IPS DF 6.9 (cell line): ENCODE measurements around the gene USP4.
"Not testable (repeated sequence)": the region's sequence is repeated elsewhere in the genome, so short reads cannot be mapped to it uniquely, and the experiment has no call there.

ENCODE experiments used
- DNase-seq: peaks from one replicate; pipeline ENCODE4 v3.0.0-alpha.2; 2013; ENCODE audit warnings: low read depth, low spot score
- H3K27ac ChIP-seq: one replicate; pipeline ENCODE4 v1.5.1; 2013; ENCODE audit warnings: low read length, control low read depth
- H3K27me3 ChIP-seq: 2 replicates; pipeline ENCODE4 v1.6.1; 2013; ENCODE audit warnings: mild to moderate bottlenecking, low read length; ENCODE audit not compliant: control insufficient read depth, insufficient read depth
- H3K36me3 ChIP-seq: 2 replicates; pipeline ENCODE4 v1.6.1; 2013; ENCODE audit warnings: low read length; ENCODE audit not compliant: control insufficient read depth, insufficient read depth
- H3K4me1 ChIP-seq: 2 replicates; pipeline ENCODE4 v1.6.1; 2013; ENCODE audit warnings: low read length; ENCODE audit not compliant: control insufficient read depth, insufficient read depth
- H3K4me3 ChIP-seq: 2 replicates; pipeline ENCODE4 v1.5.1; 2013; ENCODE audit warnings: mild to moderate bottlenecking, low read length
- H3K9me3 ChIP-seq: 2 replicates; pipeline ENCODE4 v1.6.1; 2013; ENCODE audit warnings: low read length, inconsistent platforms; ENCODE audit not compliant: control insufficient read depth, insufficient read depth
- WGBS: extraction: QIAGEN DNeasy Blood & Tissue Kit; methylation state at CpG from one replicate; pipeline ENCODE4 v1.1.7; 2013; ENCODE audit warnings: mixed read lengths, missing lambda C conversion rate; ENCODE audit not compliant: insufficient read length, insufficient coverage; 5-methylcytosine and 5-hydroxymethylcytosine counted together

The USP4 gene

DNA sequence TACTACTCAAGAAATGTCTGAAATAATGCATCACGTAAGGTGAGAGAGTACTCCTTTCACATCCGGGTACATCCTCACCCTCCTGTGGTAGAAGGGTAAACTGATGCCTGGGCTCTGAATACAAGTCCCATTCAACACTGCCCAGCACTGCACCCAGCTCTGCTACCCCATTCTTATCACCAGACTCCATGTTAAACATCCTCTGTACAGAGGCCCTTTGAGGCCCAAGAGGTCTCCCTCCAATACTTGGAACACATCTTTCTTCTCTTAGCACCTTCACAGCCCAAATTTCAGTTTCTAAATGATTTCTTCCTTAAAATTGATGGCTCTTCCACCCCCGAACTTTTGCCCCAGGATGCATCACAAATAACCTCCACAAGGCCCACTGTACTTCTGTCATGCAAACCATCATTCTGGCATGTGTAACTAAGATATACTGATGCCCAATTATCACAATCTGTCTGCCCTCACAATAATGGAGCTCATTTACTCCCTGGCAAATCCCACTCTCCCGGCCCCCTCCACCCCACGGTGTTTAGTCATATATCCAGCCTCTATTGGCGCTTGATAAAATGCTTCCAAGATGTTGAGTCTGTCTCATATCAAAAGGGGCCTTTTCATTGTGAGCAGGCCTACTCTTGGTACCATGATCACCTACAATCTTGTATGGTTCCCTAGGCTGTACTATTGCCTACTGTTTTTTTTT, 30.9 kb upstream of the USP4 start:
- WGBS = no CpG with 5 or more reads among the region's 6 CpGs
- Histone ChIP-seq H3K4me3 (no peak overlapping the region), H3K27me3 (no peaks in the 10 kb centered on the region), H3K36me3 (peaks cover 13% of the 10 kb centered on the region), H3K9me3 (no peaks in the 10 kb centered on the region), H3K4me1 (no peaks in the 10 kb centered on the region), H3K27ac (no peak overlapping the region)
- no peak for DNase-seq

DNA sequence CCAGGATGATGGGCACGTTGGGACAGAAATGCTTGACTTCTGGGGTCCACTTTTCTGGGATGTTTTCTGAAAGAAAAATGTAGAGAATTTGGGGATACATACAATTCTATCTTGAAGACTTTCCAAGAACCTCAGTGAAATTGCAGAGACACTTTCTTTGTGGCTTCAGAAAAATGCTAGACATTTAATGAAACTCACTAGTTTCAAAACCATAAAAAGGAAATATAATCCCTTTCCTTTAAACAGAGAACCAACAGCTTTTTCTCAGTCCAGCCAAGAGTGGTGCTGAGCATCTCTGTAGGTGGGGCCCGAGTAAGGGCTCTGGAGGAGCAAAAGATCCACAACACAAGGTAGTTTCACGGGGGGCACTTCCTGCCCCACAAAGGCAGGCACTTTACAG, 22.7 kb upstream of the USP4 start:
- H3K9me3 ChIP-seq = no peaks in the 10 kb centered on the region
- H3K36me3 ChIP-seq = peaks cover 18% of the 10 kb centered on the region
- WGBS = no CpG with 5 or more reads among the region's 3 CpGs
- H3K27me3 ChIP-seq = no peaks in the 10 kb centered on the region
- DNase-seq = no peak
- H3K27ac ChIP-seq = no peak overlapping the region
- H3K4me3 ChIP-seq = no peak overlapping the region
- peaks cover 2% of the 10 kb centered on the region; the same call in 1 of the 2 replicates for H3K4me1 ChIP-seq

DNA sequence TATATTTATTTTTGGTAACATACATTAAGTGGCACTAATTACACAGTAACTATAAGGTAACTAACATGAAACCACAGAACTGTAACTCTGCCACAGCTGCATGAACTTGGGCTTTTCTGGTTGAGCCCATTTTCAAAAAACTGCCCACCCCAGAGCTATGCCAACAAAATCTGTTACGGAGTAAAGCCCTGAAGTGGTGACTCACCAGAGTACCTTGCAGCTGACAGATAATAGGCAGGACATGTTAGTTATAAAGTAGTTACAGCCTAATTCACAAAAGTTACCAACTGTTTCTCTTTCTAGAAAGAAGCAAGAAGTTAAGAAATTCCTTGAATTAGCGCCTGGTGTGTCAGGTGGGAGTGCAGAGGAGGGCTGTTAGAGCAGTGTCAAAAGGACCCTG, 19.8 kb upstream of the USP4 start:
- Histone ChIP-seq H3K4me1 (peaks cover 3% of the 10 kb centered on the region; the same call in 1 of the 2 replicates), H3K4me3 (no peak overlapping the region), H3K36me3 (peaks cover 12% of the 10 kb centered on the region; the same call in 1 of the 2 replicates), H3K27me3 (no peaks in the 10 kb centered on the region), H3K9me3 (no peaks in the 10 kb centered on the region), H3K27ac (no peak overlapping the region)
- WGBS = no CpG with 5 or more reads among the region's 2 CpGs
- no peak for DNase-seq

DNA sequence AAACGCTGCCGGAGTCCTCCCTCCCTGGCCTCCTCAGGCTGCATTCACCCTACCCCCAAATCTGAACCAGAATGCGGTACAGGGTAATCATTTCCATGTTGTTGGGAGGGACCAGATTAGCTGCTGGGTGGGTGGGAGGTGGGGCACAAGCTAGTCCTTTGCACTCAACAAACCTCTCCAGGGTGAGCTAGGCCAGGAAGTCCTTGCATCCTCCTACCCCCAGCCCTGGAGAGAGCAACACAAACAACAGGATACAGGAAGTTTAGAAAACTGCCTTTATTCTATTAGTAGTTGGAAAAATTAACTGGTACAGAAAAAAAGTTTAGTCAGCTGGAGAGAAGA, 19.0 kb upstream of the USP4 start:
- no CpG with 5 or more reads among the region's 3 CpGs for WGBS
- peaks cover 3% of the 10 kb centered on the region; the same call in 1 of the 2 replicates for H3K4me1 ChIP-seq
- DNase-seq = no peak

DNA sequence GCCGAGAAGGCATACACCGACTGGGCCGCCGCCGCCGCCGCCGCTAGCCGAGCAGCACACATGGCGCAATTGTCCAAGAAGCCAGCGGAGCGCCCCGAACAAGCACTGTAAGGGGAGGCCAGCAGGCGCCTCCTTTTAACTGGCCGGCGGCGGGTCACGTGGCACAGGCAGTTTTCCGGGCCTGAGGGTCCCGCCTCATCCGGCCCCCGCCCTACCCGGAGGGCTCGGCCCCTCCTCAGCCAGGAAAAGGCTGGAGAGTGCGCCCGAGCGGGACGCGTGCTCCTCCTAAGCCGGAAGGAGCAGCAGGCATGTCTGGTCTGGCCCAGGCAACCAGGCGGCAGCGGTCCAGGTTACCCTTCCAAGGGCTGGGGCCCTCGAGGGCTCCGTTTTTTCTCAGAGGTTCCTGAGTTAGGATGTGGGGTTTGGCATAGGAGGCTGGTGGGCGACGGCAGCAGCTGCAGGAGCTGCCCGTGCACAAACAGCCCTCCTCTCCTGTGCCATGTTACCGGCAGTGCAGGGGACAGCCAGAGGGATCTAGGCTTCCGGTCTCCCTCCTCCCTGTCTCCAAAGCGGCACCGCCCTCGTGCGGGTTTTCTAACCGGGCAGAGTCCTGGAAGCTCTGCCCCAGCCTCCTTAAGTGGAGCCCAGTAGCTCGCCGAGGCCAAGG, 18.5 kb upstream of the USP4 start, which contains the start of gene GPX1:
GPX1 (minus strand) TSS at position 137 of the 667 bp plus-strand sequence; CDS start at position 62, 75 bp downstream.
- DNase-seq = peak; percentile 82
- Histone ChIP-seq H3K9me3 (no peaks in the 10 kb centered on the region), H3K27me3 (no peaks in the 10 kb centered on the region), H3K4me1 (peaks cover 3% of the 10 kb centered on the region; the same call in 1 of the 2 replicates), H3K36me3 (peaks cover 12% of the 10 kb centered on the region; the same call in 1 of the 2 replicates), H3K4me3 (peak within 1 kb of the TSS; percentile 80), H3K27ac (peak within 1 kb of the TSS; percentile 28)
- no CpG with 5 or more reads among the region's 46 CpGs for WGBS

More for the DNA sequence above, 19.0 kb upstream of the USP4 start:
- Histone ChIP-seq H3K9me3 (no peaks in the 10 kb centered on the region), H3K27me3 (no peaks in the 10 kb centered on the region), H3K27ac (peak overlapping the region; percentile 28), H3K4me3 (peak overlapping the region; percentile 11; the same call in 1 of the 2 replicates), H3K36me3 (peaks cover 12% of the 10 kb centered on the region; the same call in 1 of the 2 replicates)

DNA sequence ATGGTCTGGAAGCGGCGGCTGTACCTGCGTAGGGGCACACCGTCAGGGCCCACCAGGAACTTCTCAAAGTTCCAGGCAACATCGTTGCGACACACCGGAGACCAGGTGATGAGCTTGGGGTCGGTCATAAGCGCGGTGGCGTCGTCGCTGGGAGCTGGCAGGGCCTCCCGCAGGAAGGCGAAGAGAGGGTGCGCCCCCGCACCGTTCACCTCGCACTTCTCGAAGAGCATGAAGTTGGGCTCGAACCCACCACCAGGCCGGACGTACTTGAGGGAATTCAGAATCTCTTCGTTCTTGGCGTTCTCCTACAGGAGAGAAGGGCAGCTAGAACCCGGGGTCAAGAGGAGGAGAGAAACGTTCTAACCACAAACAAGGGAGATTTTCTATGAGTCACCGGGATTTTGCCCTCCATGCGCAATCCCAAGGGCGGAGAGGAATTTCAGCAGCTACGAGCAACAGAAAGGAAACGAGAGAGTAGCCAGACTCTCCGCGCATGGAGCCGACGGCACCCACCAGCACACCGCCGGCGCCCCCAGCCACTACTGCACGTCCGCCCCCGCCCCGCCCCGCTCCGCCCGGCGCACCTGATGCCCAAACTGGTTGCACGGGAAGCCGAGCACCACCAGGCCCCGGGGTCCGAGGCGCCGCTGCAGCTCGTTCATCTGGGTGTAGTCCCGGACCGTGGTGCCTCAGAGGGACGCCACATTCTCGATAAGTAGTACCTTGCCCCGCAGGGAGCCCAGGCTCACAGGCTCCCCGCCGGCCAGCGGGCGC, 17.8 kb upstream of the USP4 start:
- WGBS = no CpG with 5 or more reads among the region's 63 CpGs
- H3K9me3 ChIP-seq, H3K4me1 ChIP-seq, H3K27ac ChIP-seq, H3K27me3 ChIP-seq, DNase-seq: not testable (repeated sequence)
- H3K4me3 ChIP-seq = peak overlapping the region; percentile 80
- peaks cover 12% of the 10 kb centered on the region; the same call in 1 of the 2 replicates for H3K36me3 ChIP-seq

DNA sequence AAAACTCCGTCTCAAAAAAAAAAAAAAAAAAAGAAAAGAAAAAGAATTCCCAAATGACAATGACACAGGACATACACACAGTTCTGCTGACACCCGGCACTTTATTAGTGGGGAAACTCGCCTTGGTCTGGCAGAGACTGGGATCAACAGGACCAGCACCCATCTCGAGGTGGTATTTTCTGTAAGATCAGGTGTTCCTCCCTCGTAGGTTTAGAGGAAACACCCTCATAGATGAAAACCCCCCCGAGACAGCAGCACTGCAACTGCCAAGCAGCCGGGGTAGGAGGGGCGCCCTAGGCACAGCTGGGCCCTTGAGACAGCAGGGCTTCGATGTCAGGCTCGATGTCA, 17.2 kb upstream of the USP4 start:
- not testable (repeated sequence) for H3K4me1 ChIP-seq, H3K4me3 ChIP-seq, DNase-seq, H3K27me3 ChIP-seq, H3K36me3 ChIP-seq, H3K27ac ChIP-seq, H3K9me3 ChIP-seq
- WGBS = no CpG with 5 or more reads among the region's 10 CpGs

DNA sequence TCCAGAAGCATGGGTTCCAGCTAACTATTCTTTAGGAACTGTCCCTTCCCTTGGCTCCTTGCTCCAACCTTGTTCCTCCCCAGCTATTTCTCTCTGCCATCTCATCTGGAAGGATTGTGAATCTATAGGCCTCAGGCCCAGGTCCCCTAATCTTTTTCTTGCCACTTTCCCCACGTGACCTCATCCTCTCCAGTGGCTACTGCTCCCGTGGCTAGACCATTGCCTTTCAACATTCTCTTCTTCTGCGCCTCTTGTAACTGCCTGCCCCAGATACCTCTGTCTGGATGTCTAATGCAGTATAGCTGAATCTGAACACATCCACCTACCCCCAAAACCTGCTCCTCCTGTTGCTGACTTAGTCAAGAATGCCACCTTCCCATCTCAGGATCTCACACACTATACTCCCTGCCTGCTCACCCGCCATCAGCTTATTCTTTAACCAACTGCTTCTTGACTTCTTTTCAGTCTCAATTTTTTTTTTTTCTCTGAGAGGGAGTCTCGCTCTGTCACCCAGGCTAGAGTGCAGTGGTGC, 13.1 kb upstream of the USP4 start:
- Histone ChIP-seq H3K4me1 (0 out of 2 replicates have a peak, but pooled peaks cover 1% of the 10 kb centered on the region), H3K9me3 (no peaks in the 10 kb centered on the region), H3K4me3 (no peak overlapping the region), H3K27ac (no peak overlapping the region), H3K27me3 (no peaks in the 10 kb centered on the region), H3K36me3 (0 out of 2 replicates have a peak, but pooled peaks cover 3% of the 10 kb centered on the region)
- WGBS = no CpG with 5 or more reads among the region's 5 CpGs
- no peak for DNase-seq

DNA sequence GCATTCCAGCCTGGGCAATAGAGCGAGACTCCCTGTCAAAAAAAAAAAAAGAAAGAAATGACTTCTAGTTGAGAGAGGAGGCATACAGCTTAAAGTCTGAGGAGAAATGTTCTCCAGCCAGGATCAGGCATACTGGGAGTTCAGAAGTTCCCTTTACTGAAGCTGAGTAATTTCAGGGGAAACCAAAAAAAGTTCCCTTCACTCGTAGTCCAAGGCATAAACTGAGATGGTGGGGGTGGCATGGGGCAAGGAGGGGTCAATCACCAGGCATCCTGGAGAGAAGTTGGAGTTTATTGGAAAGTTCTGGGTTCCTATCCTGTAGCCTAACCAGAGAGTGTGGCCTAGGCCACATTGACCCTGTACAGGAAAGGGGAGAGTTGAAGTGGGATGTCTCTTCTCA, 12.4 kb upstream of the USP4 start:
- Histone ChIP-seq H3K27ac (no peak overlapping the region), H3K4me1 (no peaks in the 10 kb centered on the region), H3K9me3 (no peaks in the 10 kb centered on the region), H3K36me3 (0 out of 2 replicates have a peak, but pooled peaks cover 3% of the 10 kb centered on the region), H3K27me3 (no peaks in the 10 kb centered on the region), H3K4me3 (no peak overlapping the region)
- WGBS = no CpG with 5 or more reads among the region's 2 CpGs
- DNase-seq = no peak

DNA sequence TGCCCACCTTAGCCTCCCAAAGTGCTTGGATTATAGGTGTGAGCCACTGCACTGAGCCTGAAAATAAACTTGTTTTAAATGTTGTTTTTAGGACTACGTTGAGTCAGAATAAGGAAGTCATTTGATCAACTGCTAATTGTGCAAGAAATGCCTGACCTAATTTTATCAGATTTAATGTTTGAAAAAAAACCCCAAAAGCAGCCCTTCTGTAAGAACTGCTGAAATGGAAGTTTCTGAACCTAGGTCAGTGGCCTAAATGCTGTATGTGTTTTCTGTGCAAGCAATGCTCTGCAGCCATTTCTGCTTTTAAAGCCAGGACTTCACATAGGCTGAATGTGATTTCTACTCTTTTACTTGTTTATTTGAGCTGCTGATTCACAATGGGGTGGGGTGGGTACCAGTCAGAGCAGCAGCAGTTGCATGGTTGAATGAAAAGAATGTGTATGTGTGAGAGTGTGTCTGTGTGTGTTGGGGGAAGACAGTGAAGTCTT, 11.7 kb upstream of the USP4 start:
- H3K27me3 ChIP-seq = no peaks in the 10 kb centered on the region
- 0 out of 2 replicates have a peak, but pooled peaks cover 3% of the 10 kb centered on the region for H3K36me3 ChIP-seq
- H3K27ac ChIP-seq = no peak overlapping the region
- H3K9me3 ChIP-seq = no peaks in the 10 kb centered on the region
- WGBS = no CpG with 5 or more reads among the region's 1 CpG
- no peak overlapping the region for H3K4me3 ChIP-seq
- H3K4me1 ChIP-seq = no peaks in the 10 kb centered on the region
- no peak for DNase-seq
